ENCODE measurements around the gene LRFN3. TPM values are rescaled to one million over a fixed set of nuclear protein-coding genes. Genes with fewer than 3 reads are reported as not detected.

Gene LRFN3
- total and polyA plus RNA-seq, 2 donors (not counting 1 experiment from before 2014, with no cell fraction given), result 0.79 to 1.6 TPM

- Histone ChIP-seq H4K20me1 (ENCODE audit: control insufficient read depth, insufficient read depth, low read length, poor library complexity, severe bottlenecking) (no peaks in the 10 kb centered on the region), H3K4me2 (replicated peaks; ENCODE audit: low read depth, low read length, poor library complexity, severe bottlenecking) (peak overlapping the region; percentile 79), H3K9me3 (ENCODE audit: control extremely low read depth in 1 of 3, control insufficient read depth in 2 of 3, insufficient read depth in 1 of 3, low read length in 2 of 3) (no peaks in the 10 kb centered on the region), H3K4me1 (ENCODE audit: control insufficient read depth in 2 of 2, insufficient read depth in 2 of 2, low read length in 2 of 2) (peaks cover 16 to 19% of the 10 kb centered on the region in 2 donors), H3K27me3 (replicated peaks in 1 of 4; ENCODE audit: control extremely low read depth in 1 of 4, control insufficient read depth in 3 of 4, insufficient read depth in 4 of 4, low read length in 3 of 4) (peaks cover 0 to 16% (median 3%) of the 10 kb centered on the region in 4 experiments), H3K27ac (ENCODE audit: low read length in 2 of 2) (no peak overlapping the region), H3K36me3 (replicated peaks in 1 of 2; ENCODE audit: control extremely low read depth in 1 of 2, control insufficient read depth in 1 of 2, extremely low read depth in 1 of 2, insufficient read depth in 2 of 2, low read length in 1 of 2) (no peaks in the 10 kb centered on the region), H3K9ac (ENCODE audit: low read length) (no peak overlapping the region), H3K79me2 (ENCODE audit: control insufficient read depth, insufficient read depth, low read length) (no peaks in the 10 kb centered on the region), H3K4me3 (ENCODE audit: control extremely low read depth in 1 of 5, extremely low read depth in 1 of 5, insufficient read depth in 1 of 5, low read depth in 2 of 5, low read length in 4 of 5) (no peak overlapping the region), H2AFZ (ENCODE audit: insufficient read depth, low read depth, low read length, poor library complexity, severe bottlenecking) (no peak overlapping the region)
- Mint-ChIP-seq H3K27me3 (peaks cover 22% of the 10 kb centered on the region), H3K4me1 (peaks cover 22% of the 10 kb centered on the region), H3K9me3 (ENCODE audit: insufficient read depth) (no peaks in the 10 kb centered on the region), H3K4me3 (peak overlapping the region; percentile 52), H3K27ac (no peak overlapping the region)
- ChIA-PET POLR2A (interaction anchor here (0.9 kb wide), 1 partner anchor 192 kb away, joined by 4 read pairs; the partner anchor contains the start of gene PSENEN), CTCF (interaction anchor here (1.9 kb wide), 1 partner anchor 56 kb away, joined by 7 read pairs; no protein-coding TSS in a partner anchor)
- TF ChIP-seq EZH2 (IDR thresholded peaks at IDR 0.05; ENCODE audit: borderline replicate concordance, insufficient read depth, low read depth, low read length, poor library complexity, severe bottlenecking) (no peak), CTCF (IDR thresholded peaks at IDR 0.05) (no peak)
- no peak for DNase-seq
- intact Hi-C loops (cut with micrococcal nuclease), result no loop called here
- 86% methylated on average over 12 of the region's 14 CpGs for WGBS (ENCODE audit: insufficient coverage)
- ATAC-seq (ENCODE audit: low read depth), result no peak
Measured at GRCh38 chr19:35937345-35938281, 1.4 kb downstream of the LRFN3 start.
